ENCODE results near the gene CARF.

DNA sequence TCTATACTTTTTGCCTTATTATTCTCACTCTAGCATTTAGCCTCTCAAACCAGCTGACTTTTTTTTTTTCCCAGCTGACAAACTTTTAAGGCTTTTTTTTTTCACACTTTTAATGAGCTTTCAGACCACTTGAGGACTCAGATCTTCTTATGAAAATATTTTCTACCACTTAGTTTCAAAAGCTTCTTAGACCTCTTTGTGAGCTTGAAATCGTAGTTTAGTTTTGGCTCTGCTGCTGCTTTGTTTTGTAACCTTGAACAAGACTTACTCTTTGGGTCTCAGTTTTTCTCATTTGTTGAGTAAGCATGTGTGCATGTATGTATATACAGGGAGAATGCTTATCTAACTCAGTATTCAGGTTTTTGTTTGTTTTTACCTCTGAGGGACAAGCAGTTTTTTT, 106.1 kb downstream of the CARF start:
- no peak for TF ChIP-seq POLR2A (IDR thresholded peaks at IDR 0.05; ENCODE audit: low read depth, low read length)
- no peak for TF ChIP-seq JUN (IDR thresholded peaks at IDR 0.05; ENCODE audit: borderline replicate concordance, insufficient read depth, insufficient read length, low read depth)
- TF ChIP-seq, protein P1, sequence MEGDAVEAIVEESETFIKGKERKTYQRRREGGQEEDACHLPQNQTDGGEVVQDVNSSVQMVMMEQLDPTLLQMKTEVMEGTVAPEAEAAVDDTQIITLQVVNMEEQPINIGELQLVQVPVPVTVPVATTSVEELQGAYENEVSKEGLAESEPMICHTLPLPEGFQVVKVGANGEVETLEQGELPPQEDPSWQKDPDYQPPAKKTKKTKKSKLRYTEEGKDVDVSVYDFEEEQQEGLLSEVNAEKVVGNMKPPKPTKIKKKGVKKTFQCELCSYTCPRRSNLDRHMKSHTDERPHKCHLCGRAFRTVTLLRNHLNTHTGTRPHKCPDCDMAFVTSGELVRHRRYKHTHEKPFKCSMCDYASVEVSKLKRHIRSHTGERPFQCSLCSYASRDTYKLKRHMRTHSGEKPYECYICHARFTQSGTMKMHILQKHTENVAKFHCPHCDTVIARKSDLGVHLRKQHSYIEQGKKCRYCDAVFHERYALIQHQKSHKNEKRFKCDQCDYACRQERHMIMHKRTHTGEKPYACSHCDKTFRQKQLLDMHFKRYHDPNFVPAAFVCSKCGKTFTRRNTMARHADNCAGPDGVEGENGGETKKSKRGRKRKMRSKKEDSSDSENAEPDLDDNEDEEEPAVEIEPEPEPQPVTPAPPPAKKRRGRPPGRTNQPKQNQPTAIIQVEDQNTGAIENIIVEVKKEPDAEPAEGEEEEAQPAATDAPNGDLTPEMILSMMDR (IDR thresholded peaks at IDR 0.05; ENCODE audit: extremely low read depth in 1 of 2, insufficient read depth in 1 of 2, low read depth in 1 of 2, low read length in 2 of 2) = no peak
- TF ChIP-seq POLR2AphosphoS5 (IDR thresholded peaks at IDR 0.05; ENCODE audit: insufficient read depth, low read depth, low read length) = no peak
- TF ChIP-seq EZH2 (IDR thresholded peaks at IDR 0.05; ENCODE audit: borderline replicate concordance, low read depth, low read length, severe bottlenecking) = no peak
- TF ChIP-seq, protein P2, sequence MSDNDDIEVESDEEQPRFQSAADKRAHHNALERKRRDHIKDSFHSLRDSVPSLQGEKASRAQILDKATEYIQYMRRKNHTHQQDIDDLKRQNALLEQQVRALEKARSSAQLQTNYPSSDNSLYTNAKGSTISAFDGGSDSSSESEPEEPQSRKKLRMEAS (IDR thresholded peaks at IDR 0.05; ENCODE audit: insufficient read depth, insufficient read length) = no peak
- TF ChIP-seq GATA2 (IDR thresholded peaks at IDR 0.05; ENCODE audit: insufficient read depth, insufficient read length, low read depth, low read length) = no peak
- TF ChIP-seq FOS (IDR thresholded peaks at IDR 0.05; ENCODE audit: borderline replicate concordance, insufficient read depth, low read length) = no peak

All from endothelial cell of umbilical vein (primary cell).